OCI-LY1 (cell line): ENCODE measurements around the gene CXCL13.

Experiments
- H2AFZ ChIP-seq: fragments of 200-600 bp; sonication (generic), shearing (Covaris generic); 2 replicates; pipeline ENCODE4 v1.6.0; 2014; ENCODE audit warnings: antibody characterized with exemption, mild to moderate bottlenecking, low read length
- H3F3A ChIP-seq: fragments of 200-600 bp; sonication (generic), shearing (Covaris generic); 2 replicates; pipeline ENCODE4 v1.6.0; 2014; ENCODE audit warnings: mild to moderate bottlenecking, antibody characterized with exemption, low read length, moderate library complexity; ENCODE audit not compliant: insufficient read depth
- H3K27ac ChIP-seq: fragments of 200-600 bp; sonication (generic); 2 replicates; pipeline ENCODE4 v1.5.1; 2014; ENCODE audit warnings: low read length, mixed run types, mild to moderate bottlenecking, low read depth; ENCODE audit not compliant: poor library complexity, severe bottlenecking
- H3K27me3 ChIP-seq: fragments of 200-600 bp; sonication (generic); 2 replicates; pipeline ENCODE4 v1.6.0; 2014; ENCODE audit warnings: antibody characterized with exemption, mild to moderate bottlenecking, low read length, moderate library complexity; ENCODE audit not compliant: insufficient read depth
- H3K36me3 ChIP-seq: fragments of 200-600 bp; sonication (generic); 2 replicates; pipeline ENCODE4 v1.6.1; 2014; ENCODE audit warnings: mild to moderate bottlenecking, antibody characterized with exemption, low read length, moderate library complexity, mixed read lengths; ENCODE audit not compliant: insufficient read depth
- H3K4me1 ChIP-seq: fragments of 200-600 bp; sonication (generic); 2 replicates; pipeline ENCODE4 v1.5.1; 2014; ENCODE audit warnings: mild to moderate bottlenecking, low read length, moderate library complexity; ENCODE audit not compliant: insufficient read depth, severe bottlenecking
- H3K4me2 ChIP-seq: fragments of 200-600 bp; sonication (generic), shearing (Covaris generic); 2 replicates; pipeline ENCODE4 v1.6.1; 2014; ENCODE audit warnings: low read length
- H3K4me3 ChIP-seq: fragments of 200-600 bp; sonication (generic); 2 replicates; pipeline ENCODE4 v1.5.1; 2014; ENCODE audit warnings: low read length, low read depth, mild to moderate bottlenecking, mixed read lengths; ENCODE audit not compliant: poor library complexity, severe bottlenecking
- H3K79me2 ChIP-seq: fragments of 200-600 bp; shearing (Covaris generic); 2 replicates; pipeline ENCODE4 v1.6.1; 2016; ENCODE audit warnings: mixed run types, low read length, mixed read lengths; ENCODE audit not compliant: insufficient read depth
- H3K9ac ChIP-seq: fragments of 200-600 bp; sonication (generic), shearing (Covaris generic); 2 replicates; pipeline ENCODE4 v1.6.1; 2014; ENCODE audit warnings: mild to moderate bottlenecking, low read length, mixed read lengths
- H3K9me2 ChIP-seq: fragments of 200-600 bp; sonication (generic), shearing (Covaris generic); 2 replicates; pipeline ENCODE4 v1.6.1; 2014; ENCODE audit warnings: low read depth, mild to moderate bottlenecking, low read length, mixed read lengths
- H3K9me3 ChIP-seq: fragments of 200-600 bp; shearing (Covaris generic); 2 replicates; pipeline ENCODE4 v1.6.1; 2014; ENCODE audit warnings: low read length, mixed read lengths
- H4K20me1 ChIP-seq: fragments of 200-600 bp; sonication (generic), shearing (Covaris generic); 2 replicates; pipeline ENCODE4 v1.6.0; 2016; ENCODE audit warnings: mild to moderate bottlenecking, low read length; ENCODE audit not compliant: insufficient read depth
- EZH2 ChIP-seq: fragments of 200-600 bp; sonication (generic), shearing (Covaris generic); IDR thresholded peaks from 2 replicates; pipeline ENCODE4 v1.8.0; 2017; ENCODE audit warnings: borderline replicate concordance, mixed run types, mild to moderate bottlenecking, antibody characterized with exemption, low read length, moderate library complexity, mixed read lengths
- TF ChIP-seq, protein P1 (sequence below): fragments of 200-600 bp; sonication (generic), shearing (Covaris generic); IDR thresholded peaks from 2 replicates; pipeline ENCODE4 v1.5.1; 2017; ENCODE audit warnings: mild to moderate bottlenecking, antibody characterized with exemption, low read length, moderate library complexity, mixed read lengths

CXCL13 gene

DNA sequence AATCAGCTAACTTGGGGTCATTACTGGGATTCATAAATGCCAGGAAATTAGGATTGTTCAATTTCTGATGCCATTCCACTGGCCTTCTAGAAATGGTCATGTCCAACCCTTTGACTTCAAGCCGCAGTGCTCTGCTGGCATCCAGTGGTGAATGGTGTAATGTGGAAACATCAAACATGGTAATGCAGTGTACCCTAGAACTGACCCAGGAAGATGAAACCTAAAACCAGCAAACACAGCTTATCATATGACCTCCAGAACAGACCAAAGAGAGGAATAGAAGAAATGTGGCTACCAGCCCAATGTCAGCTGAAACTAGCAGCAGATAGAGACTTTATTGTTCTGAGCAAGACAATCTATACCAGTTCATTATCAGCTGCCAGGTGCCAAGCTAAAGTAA, 13.8 kb downstream of the CXCL13 start:
- no peak overlapping the region for H2AFZ ChIP-seq
- H3K27me3 ChIP-seq: 0 out of 2 replicates have a peak, but pooled peaks cover 4% of the 10 kb centered on the region
- no peaks in the 10 kb centered on the region for H3K4me1 ChIP-seq
- no peak overlapping the region for H3K4me3 ChIP-seq
- no peak overlapping the region for H3K4me2 ChIP-seq
- H3K36me3 ChIP-seq: no peaks in the 10 kb centered on the region
- TF ChIP-seq EZH2: no peak
- TF ChIP-seq, protein P1, sequence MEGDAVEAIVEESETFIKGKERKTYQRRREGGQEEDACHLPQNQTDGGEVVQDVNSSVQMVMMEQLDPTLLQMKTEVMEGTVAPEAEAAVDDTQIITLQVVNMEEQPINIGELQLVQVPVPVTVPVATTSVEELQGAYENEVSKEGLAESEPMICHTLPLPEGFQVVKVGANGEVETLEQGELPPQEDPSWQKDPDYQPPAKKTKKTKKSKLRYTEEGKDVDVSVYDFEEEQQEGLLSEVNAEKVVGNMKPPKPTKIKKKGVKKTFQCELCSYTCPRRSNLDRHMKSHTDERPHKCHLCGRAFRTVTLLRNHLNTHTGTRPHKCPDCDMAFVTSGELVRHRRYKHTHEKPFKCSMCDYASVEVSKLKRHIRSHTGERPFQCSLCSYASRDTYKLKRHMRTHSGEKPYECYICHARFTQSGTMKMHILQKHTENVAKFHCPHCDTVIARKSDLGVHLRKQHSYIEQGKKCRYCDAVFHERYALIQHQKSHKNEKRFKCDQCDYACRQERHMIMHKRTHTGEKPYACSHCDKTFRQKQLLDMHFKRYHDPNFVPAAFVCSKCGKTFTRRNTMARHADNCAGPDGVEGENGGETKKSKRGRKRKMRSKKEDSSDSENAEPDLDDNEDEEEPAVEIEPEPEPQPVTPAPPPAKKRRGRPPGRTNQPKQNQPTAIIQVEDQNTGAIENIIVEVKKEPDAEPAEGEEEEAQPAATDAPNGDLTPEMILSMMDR: no peak
- no peak overlapping the region for H3K27ac ChIP-seq
- no peaks in the 10 kb centered on the region for H3K79me2 ChIP-seq
- no peaks in the 10 kb centered on the region for H4K20me1 ChIP-seq
- no peak overlapping the region for H3K9ac ChIP-seq
- H3F3A ChIP-seq: no peaks in the 10 kb centered on the region
- H3K9me2 ChIP-seq: no peaks in the 10 kb centered on the region
- H3K9me3 ChIP-seq: no peaks in the 10 kb centered on the region

- H3K36me3 ChIP-seq: no peaks in the 10 kb centered on the region
- H4K20me1 ChIP-seq: no peaks in the 10 kb centered on the region
- H3K4me1 ChIP-seq: no peaks in the 10 kb centered on the region
- H2AFZ ChIP-seq: no peak overlapping the region
- no peak overlapping the region for H3K4me3 ChIP-seq
- TF ChIP-seq, protein P1: no peak
- no peak for TF ChIP-seq EZH2
- H3F3A ChIP-seq: no peaks in the 10 kb centered on the region
- no peaks in the 10 kb centered on the region for H3K27me3 ChIP-seq
- no peak overlapping the region for H3K4me2 ChIP-seq
- H3K9me3 ChIP-seq: no peaks in the 10 kb centered on the region
- H3K9ac ChIP-seq: no peak overlapping the region
- no peaks in the 10 kb centered on the region for H3K9me2 ChIP-seq
- H3K27ac ChIP-seq: no peak overlapping the region
- H3K79me2 ChIP-seq: no peaks in the 10 kb centered on the region
Measured at GRCh38 chr4:77621254-77621653, 15.6 kb downstream of the CXCL13 start.

DNA sequence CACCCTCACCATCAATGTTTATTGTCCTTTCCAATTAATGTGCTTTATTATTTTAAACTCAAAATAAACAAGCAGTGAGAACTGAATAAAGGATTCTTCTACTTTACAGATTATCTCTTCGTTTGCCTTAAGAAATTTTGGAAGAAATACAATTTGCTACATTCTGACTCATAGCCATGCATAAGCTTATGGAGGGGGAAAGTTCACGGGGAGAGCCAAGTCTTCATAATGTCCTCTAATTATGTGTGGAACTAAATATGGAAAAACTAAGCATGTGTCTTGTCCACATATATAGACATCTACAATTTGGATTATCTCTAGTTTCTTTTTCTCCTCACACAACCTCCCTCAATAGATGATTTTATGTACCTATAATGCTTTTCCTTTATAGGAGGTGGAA, 17.5 kb downstream of the CXCL13 start:
- no peak for TF ChIP-seq EZH2
- TF ChIP-seq, protein P1: no peak
- no peaks in the 10 kb centered on the region for H3K9me2 ChIP-seq
- no peaks in the 10 kb centered on the region for H3K27me3 ChIP-seq
- H3K79me2 ChIP-seq: no peaks in the 10 kb centered on the region
- H3K9me3 ChIP-seq: no peaks in the 10 kb centered on the region
- no peak overlapping the region for H3K9ac ChIP-seq
- no peak overlapping the region for H3K4me3 ChIP-seq
- H3K36me3 ChIP-seq: no peaks in the 10 kb centered on the region
- H4K20me1 ChIP-seq: no peaks in the 10 kb centered on the region
- H3K4me2 ChIP-seq: no peak overlapping the region
- H3F3A ChIP-seq: no peaks in the 10 kb centered on the region
- H2AFZ ChIP-seq: no peak overlapping the region
- H3K27ac ChIP-seq: no peak overlapping the region
- H3K4me1 ChIP-seq: no peaks in the 10 kb centered on the region
